Spleen (tissue), 11 donors: ENCODE results near the gene KL. TPM values are rescaled to one million over a fixed set of nuclear protein-coding genes. Genes with fewer than 3 reads are reported as not detected.

Experiments used
- DNase-seq: peaks from one replicate; pipeline ENCODE4 v3.0.0-alpha.2; 2020
- H3K27ac ChIP-seq, 8 donors: fragments of 200-600 bp; sonication (generic) in 7 of 8; 1 replicate in 4 of 8; 2 replicates in 4 of 8; pipeline versions ENCODE4 v1.5.0 to v1.8.0; 2016 to 2021; ENCODE audit warnings: inconsistent platforms in 4 of 8, mild to moderate bottlenecking in 4 of 8, moderate library complexity in 1 of 8
- H3K27me3 ChIP-seq, 7 donors: fragments of 200-600 bp; sonication (generic) in 6 of 7; replicated peaks in 1 of 7; 1 replicate in 4 of 7; 2 replicates in 3 of 7; pipeline versions ENCODE4 v1.5.0 to v1.8.0; 2016 to 2021; ENCODE audit warnings: inconsistent platforms in 3 of 7, mild to moderate bottlenecking in 1 of 7
- H3K36me3 ChIP-seq, 6 donors: fragments of 200-600 bp; sonication (generic) in 5 of 6; 1 replicate in 4 of 6; 2 replicates in 2 of 6; pipeline versions ENCODE4 v1.5.0 to v1.8.0; 2016 to 2021; ENCODE audit warnings: inconsistent platforms in 2 of 6
- H3K4me1 ChIP-seq, 6 donors: fragments of 200-600 bp; sonication (generic) in 5 of 6; 1 replicate in 3 of 6; 2 replicates in 3 of 6; pipeline versions ENCODE4 v1.5.0 to v1.8.0; 2016 to 2021; ENCODE audit warnings: inconsistent platforms in 3 of 6
- H3K4me3 ChIP-seq, 8 donors: fragments of 200-600 bp; sonication (generic) in 7 of 8; 1 replicate in 4 of 8; 2 replicates in 4 of 8; pipeline versions ENCODE4 v1.5.0 to v1.8.0; 2016 to 2021; ENCODE audit warnings: inconsistent platforms in 4 of 8, mild to moderate bottlenecking in 4 of 8, moderate library complexity in 2 of 8
- H3K9me3 ChIP-seq, 8 donors: fragments of 200-600 bp; sonication (generic) in 7 of 8; 1 replicate in 4 of 8; 2 replicates in 4 of 8; pipeline versions ENCODE4 v1.5.0 to v1.8.0; 2016 to 2021; ENCODE audit warnings: inconsistent platforms in 4 of 8
- POLR2A ChIP-seq, 3 donors: fragments of 450-650 bp; IDR thresholded peaks; one replicate each; pipeline ENCODE4 v1.5.1; 2017; ENCODE audit warnings: antibody characterized with exemption in 3 of 3, mild to moderate bottlenecking in 1 of 3
- POLR2AphosphoS5 ChIP-seq, 3 donors: sonication (generic); formaldehyde crosslinking; IDR thresholded peaks; one replicate each; pipeline ENCODE4 v1.5.1; 2017; ENCODE audit warnings: antibody characterized with exemption in 3 of 3
- WGBS, 5 donors: extraction: QIAGEN DNeasy Blood & Tissue Kit in 3 of 5; methylation state at CpG; one replicate each; pipeline versions ENCODE4 v1.1.5 to v1.1.7; 2013 to 2018; 5-methylcytosine and 5-hydroxymethylcytosine counted together
- intact Hi-C: fragments of 100-400 bp; cut with DNase I; formaldehyde crosslinking; loops from one replicate; pipeline ENCODE4 v1.15.0; 2023; ENCODE audit warnings: low total_unique reads
- polyA plus RNA-seq, 3 donors: library from polyadenylated mRNA; stranded (reverse); fragments of 200-250 nt; gene quantifications; one replicate each; pipeline ENCODE4 v1.2.1, GENCODE V29; 2013
- total RNA-seq, 7 donors: library from RNA; depleted of rRNA in 3 of 7; stranded (reverse); fragments of >200 nt in 3 of 7; fragmentation: NEBNext Ultra II Directional in 4 of 7; extraction: Animal tissue kit (Norgen Biotek cat#: 25700) in 4 of 7; gene quantifications; one replicate each; pipeline versions ENCODE4 v1.1.0 to v1.2.1, GENCODE V29; 2016 to 2021
- TF ChIP-seq, protein P1 (sequence below), 11 experiments: fragments of 200-600 bp in 7 of 11; fragments of 450-650 bp in 4 of 11; sonication (generic) in 4 of 11; IDR thresholded peaks in 8 of 11; conservative IDR thresholded peaks in 3 of 11; 1 replicate in 7 of 11; 2 replicates in 4 of 11; pipeline versions ENCODE4 v1.4.0 to v1.8.0; 2016 to 2021; ENCODE audit warnings: antibody characterized with exemption in 11 of 11, inconsistent platforms in 4 of 11, mild to moderate bottlenecking in 1 of 11
- donor health status: healthy with polysubstance abuse.
- donor health status: DM: no; HTN: no; CAD: no; lungs with moderate emphysema.
- donor health status: DM: no; HTN: no; CAD: no.
- donor health status: Bipolar disorder and iron deficiency.
- donor health status: healthy.
- donor health status: DM: no; HTN: no; CAD: no.
- donor health status: DM: yes; HTN: yes; CAD: no.

KL gene
- total and polyA plus RNA-seq, 10 donors, result 0.35 to 10.2 (median 4.6) TPM

DNA sequence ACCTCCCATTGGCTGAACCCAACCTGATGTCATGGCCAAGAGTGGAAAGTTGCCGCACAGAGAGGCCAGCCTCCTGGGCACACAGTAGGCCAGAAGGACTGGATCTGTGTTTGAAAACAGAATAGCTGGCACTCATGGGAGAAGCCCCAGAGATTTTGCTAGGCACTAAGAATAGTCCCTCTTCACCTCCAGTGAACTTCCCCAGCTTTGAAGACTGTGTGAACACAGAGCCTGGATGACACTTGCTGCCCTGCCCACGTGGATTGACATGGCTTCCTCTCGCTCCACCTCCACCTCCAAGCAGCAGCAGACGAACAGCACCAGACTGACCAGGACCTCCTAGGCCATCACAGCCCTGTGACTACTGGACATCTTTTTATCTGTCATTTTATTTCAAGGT lies 37.9 kb upstream of the KL start:
- Histone ChIP-seq H3K27me3 (no peaks in the 10 kb centered on the region), H3K27ac (no peak overlapping the region), H3K36me3 (no peaks in the 10 kb centered on the region), H3K4me1 (no peaks in the 10 kb centered on the region), H3K9me3 (no peaks in the 10 kb centered on the region), H3K4me3 (no peak overlapping the region)
- DNase-seq, result no peak
- WGBS, 5 donors, result 82 to 92% (median 88%) methylated on average over 4 of the region's 4 CpGs
- TF ChIP-seq POLR2AphosphoS5 (IDR thresholded peaks at IDR 0.05) (no peak), POLR2A (IDR thresholded peaks at IDR 0.05) (no peak)
- TF ChIP-seq, protein P1, sequence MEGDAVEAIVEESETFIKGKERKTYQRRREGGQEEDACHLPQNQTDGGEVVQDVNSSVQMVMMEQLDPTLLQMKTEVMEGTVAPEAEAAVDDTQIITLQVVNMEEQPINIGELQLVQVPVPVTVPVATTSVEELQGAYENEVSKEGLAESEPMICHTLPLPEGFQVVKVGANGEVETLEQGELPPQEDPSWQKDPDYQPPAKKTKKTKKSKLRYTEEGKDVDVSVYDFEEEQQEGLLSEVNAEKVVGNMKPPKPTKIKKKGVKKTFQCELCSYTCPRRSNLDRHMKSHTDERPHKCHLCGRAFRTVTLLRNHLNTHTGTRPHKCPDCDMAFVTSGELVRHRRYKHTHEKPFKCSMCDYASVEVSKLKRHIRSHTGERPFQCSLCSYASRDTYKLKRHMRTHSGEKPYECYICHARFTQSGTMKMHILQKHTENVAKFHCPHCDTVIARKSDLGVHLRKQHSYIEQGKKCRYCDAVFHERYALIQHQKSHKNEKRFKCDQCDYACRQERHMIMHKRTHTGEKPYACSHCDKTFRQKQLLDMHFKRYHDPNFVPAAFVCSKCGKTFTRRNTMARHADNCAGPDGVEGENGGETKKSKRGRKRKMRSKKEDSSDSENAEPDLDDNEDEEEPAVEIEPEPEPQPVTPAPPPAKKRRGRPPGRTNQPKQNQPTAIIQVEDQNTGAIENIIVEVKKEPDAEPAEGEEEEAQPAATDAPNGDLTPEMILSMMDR (IDR thresholded peaks at IDR 0.05 in 8 of 11, conservative IDR thresholded peaks at IDR 0.05 in 3 of 11), result no peak
- intact Hi-C loops, result no loop called here

DNA sequence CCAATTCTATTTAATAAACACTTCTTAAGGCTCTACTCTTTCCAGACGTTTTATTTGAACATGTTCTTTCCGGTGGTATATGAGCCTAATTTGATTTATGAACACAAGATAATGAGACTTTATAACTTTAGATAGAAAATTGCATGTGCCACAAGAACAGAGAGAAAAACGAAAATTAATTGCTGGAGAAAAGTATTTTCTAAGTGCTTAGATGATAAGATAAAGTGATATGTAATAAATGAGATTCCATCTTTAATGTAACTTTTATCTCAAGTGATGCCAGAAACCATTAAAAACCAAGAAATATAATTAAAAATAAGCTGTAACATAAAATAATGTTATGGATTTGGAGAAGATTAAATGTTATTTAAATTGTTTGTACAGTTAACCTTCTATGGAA lies 33.2 kb upstream of the KL start:
- intact Hi-C loops, result no loop called here
- TF ChIP-seq POLR2A (IDR thresholded peaks at IDR 0.05), result no peak
- TF ChIP-seq POLR2AphosphoS5 (IDR thresholded peaks at IDR 0.05), result no peak
- TF ChIP-seq, protein P1 (IDR thresholded peaks at IDR 0.05 in 8 of 11, conservative IDR thresholded peaks at IDR 0.05 in 3 of 11), result no peak
- Histone ChIP-seq H3K27ac (no peak overlapping the region), H3K4me3 (no peak overlapping the region), H3K27me3 (peaks cover 0 to 4% (median 0%) of the 10 kb centered on the region in 7 donors), H3K36me3 (no peaks in the 10 kb centered on the region), H3K9me3 (no peaks in the 10 kb centered on the region), H3K4me1 (no peaks in the 10 kb centered on the region)
- no peak for DNase-seq
- 66 to 83% (median 72%) methylated on average over 3 of the region's 3 CpGs for WGBS, 5 donors

DNA sequence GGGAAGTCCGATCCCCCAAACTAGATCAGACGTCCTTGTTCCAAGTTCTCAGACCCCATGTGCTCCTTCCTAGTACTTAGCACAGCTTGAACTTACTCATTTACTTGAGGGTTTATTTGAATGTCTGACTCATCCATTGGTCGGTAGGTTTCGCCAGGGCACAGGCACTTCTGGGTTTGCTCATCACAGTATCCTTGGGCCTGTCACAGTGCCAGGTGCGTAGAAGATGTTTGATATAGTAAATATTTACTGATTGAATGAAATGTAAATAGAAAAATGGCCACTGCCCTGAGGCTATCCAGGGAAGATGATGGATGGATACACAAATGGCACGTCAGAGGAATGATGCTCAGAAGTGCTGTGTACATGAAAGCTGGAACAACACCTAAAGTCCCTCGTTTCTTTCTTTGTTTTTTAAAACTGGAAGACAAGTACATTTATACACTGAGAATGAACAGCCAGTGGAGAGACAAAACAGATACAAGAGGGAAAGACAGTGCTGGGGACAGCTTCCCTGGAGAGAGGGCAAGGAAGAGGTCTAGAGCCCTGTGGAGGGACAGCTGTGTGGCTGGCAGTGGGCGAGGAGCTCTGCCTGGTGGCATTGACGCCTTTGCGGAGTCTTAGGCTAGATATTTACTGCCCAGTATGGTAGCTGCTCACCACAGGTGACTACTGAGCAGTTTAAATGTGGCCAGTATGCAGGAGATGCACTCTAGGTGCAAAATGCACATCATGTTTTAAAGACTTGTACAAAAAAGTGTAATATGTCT lies 31.2 kb upstream of the KL start:
- H3K27me3 ChIP-seq, result peaks cover 0 to 4% (median 0%) of the 10 kb centered on the region in 7 donors
- intact Hi-C loops, result no loop called here
- H3K4me3 ChIP-seq, result no peak overlapping the region
- 82 to 93% (median 88%) methylated on average over 10 of the region's 10 CpGs for WGBS, 5 donors
- H3K9me3 ChIP-seq, result no peaks in the 10 kb centered on the region
- H3K36me3 ChIP-seq, result no peaks in the 10 kb centered on the region
- peaks cover 0 to 12% (median 3%) of the 10 kb centered on the region in 6 donors for H3K4me1 ChIP-seq
- no peak overlapping the region for H3K27ac ChIP-seq
- TF ChIP-seq, protein P1 (IDR thresholded peaks at IDR 0.05 in 8 of 11, conservative IDR thresholded peaks at IDR 0.05 in 3 of 11), result no peak
- TF ChIP-seq POLR2AphosphoS5 (IDR thresholded peaks at IDR 0.05), result no peak
- no peak for TF ChIP-seq POLR2A (IDR thresholded peaks at IDR 0.05)
- no peak for DNase-seq

DNA sequence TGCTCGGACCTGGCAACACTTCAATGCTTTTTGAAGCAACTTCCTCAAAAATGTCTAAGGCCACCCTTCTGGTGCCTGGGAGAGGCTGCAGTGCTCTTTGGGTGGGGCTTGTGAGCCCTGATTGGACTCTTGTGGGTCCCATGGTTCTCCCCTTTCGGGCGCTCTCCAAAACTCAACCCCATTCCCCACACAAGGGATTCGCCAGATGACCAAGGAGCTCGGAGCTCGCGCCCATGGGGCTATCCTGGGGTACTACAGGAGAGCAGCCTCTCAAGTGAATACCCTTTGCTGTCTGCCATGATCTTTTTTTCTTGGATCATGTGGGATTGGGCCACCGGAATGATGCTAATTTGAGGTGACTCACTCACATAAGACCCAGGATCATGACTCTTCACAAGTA lies 29.7 kb upstream of the KL start:
- H3K4me1 ChIP-seq, result peaks cover 0 to 12% (median 3%) of the 10 kb centered on the region in 6 donors
- H3K4me3 ChIP-seq, result no peak overlapping the region
- intact Hi-C loops, result no loop called here
- TF ChIP-seq POLR2A (IDR thresholded peaks at IDR 0.05), result no peak
- TF ChIP-seq, protein P1 (IDR thresholded peaks at IDR 0.05 in 8 of 11, conservative IDR thresholded peaks at IDR 0.05 in 3 of 11), result no peak
- no peak for TF ChIP-seq POLR2AphosphoS5 (IDR thresholded peaks at IDR 0.05)
- H3K9me3 ChIP-seq, result no peaks in the 10 kb centered on the region
- no peak overlapping the region for H3K27ac ChIP-seq
- WGBS, 5 donors, result 84 to 95% (median 91%) methylated on average over 8 of the region's 8 CpGs
- DNase-seq, result no peak
- H3K27me3 ChIP-seq, result peaks cover 0 to 4% (median 0%) of the 10 kb centered on the region in 7 donors
- H3K36me3 ChIP-seq, result no peaks in the 10 kb centered on the region
